Measurements from ENCODE around the gene SPDEF.

Gene SPDEF

GRCh38 chr6:34562861-34563512 is 6.9 kb upstream of the SPDEF start:
- DNase-seq = no peak

GRCh38 chr6:34562350-34562749 is 6.2 kb upstream of the SPDEF start:
- DNase-seq = no peak

- DNase-seq = no peak
Observed at GRCh38 chr6:34561227-34561530, 5.0 kb upstream of the SPDEF start.

GRCh38 chr6:34560366-34561226 is 4.5 kb upstream of the SPDEF start:
- peak; percentile 17 for DNase-seq

- no peak for DNase-seq
Observed at GRCh38 chr6:34559651-34560365, 3.7 kb upstream of the SPDEF start.

- DNase-seq = no peak
Observed at GRCh38 chr6:34558172-34558714, 2.1 kb upstream of the SPDEF start.

- DNase-seq = no peak
Observed at GRCh38 chr6:34557228-34557627, 1.1 kb upstream of the SPDEF start.

GRCh38 chr6:34556493-34556892 is 364 bp upstream of the SPDEF start:
- DNase-seq = no peak

- DNase-seq = no peak
Observed at GRCh38 chr6:34555328-34555727, 801 bp downstream of the SPDEF start.

- no peak for DNase-seq
Observed at GRCh38 chr6:34555007-34555322, 1.2 kb downstream of the SPDEF start.

- DNase-seq = no peak
Observed at GRCh38 chr6:34554291-34555006, 1.7 kb downstream of the SPDEF start.

GRCh38 chr6:34553750-34554149 is 2.4 kb downstream of the SPDEF start:
- no peak for DNase-seq

GRCh38 chr6:34553146-34553545 is 3.0 kb downstream of the SPDEF start:
- DNase-seq = no peak

GRCh38 chr6:34552620-34553019 is 3.5 kb downstream of the SPDEF start:
- no peak for DNase-seq

- DNase-seq = no peak
Observed at GRCh38 chr6:34551720-34552119, 4.4 kb downstream of the SPDEF start.

- DNase-seq = no peak
Observed at GRCh38 chr6:34549804-34550202, 6.3 kb downstream of the SPDEF start.

- no peak for DNase-seq
Observed at GRCh38 chr6:34549026-34549803, 6.9 kb downstream of the SPDEF start.

GRCh38 chr6:34547701-34548644 is 8.2 kb downstream of the SPDEF start:
- DNase-seq = no peak

- DNase-seq = no peak
Observed at GRCh38 chr6:34546551-34547321, 9.4 kb downstream of the SPDEF start.
